IMR-90 (cell line): ENCODE measurements around the gene PIK3R3. TPM values are rescaled to one million over a fixed set of nuclear protein-coding genes. Genes with fewer than 3 reads are reported as not detected.

Experiments used
- ATAC-seq: fragments of 200-7000 bp; cut with Tn5 transposase; 2 replicates; pipeline ENCODE4 v1.9.1; 2020; ENCODE audit warnings: low read depth, mild to moderate bottlenecking, moderate library complexity
- BruUV-seq: library from RNA; stranded (reverse); fragments of 400-500 nt; replicated peaks from 2 replicates; lab custom pipeline; 2021; lab: Mats Ljungman, UMichigan
- CTCF ChIA-PET: fragments of 300-600 bp; formaldehyde crosslinking; extraction: SDS; loops from one replicate; lab custom pipeline; 2021; ENCODE audit warnings: antibody characterized with exemption; lab: Yijun Ruan, JAX
- POLR2A ChIA-PET: fragments of 300-600 bp; sonication (Branson Sonifier 250); formaldehyde crosslinking; loops from one replicate; lab custom pipeline; 2022; ENCODE audit warnings: antibody characterized with exemption; ENCODE audit not compliant: unreplicated experiment; lab: Charles Lee
- DNase-seq: peaks from one replicate; pipeline ENCODE4 v3.0.0; 2013
- H2AFZ ChIP-seq: replicated peaks from 2 replicates; pipeline ENCODE3; 2013; ENCODE audit warnings: low read length, mild to moderate bottlenecking; ENCODE audit not compliant: poor library complexity
- H2AK5ac ChIP-seq: 2 replicates; pipeline ENCODE4 v1.6.1; 2013; ENCODE audit warnings: low read depth, low read length, inconsistent platforms
- H2AK9ac ChIP-seq: replicated peaks from 2 replicates; pipeline ENCODE3; 2013; ENCODE audit warnings: mild to moderate bottlenecking, low read depth, low read length, moderate library complexity; ENCODE audit not compliant: poor library complexity
- H2BK120ac ChIP-seq: 2 replicates; pipeline ENCODE4 v1.6.1; 2013; ENCODE audit warnings: low read depth, low read length, inconsistent platforms
- H2BK15ac ChIP-seq: 3 replicates; pipeline ENCODE4 v1.6.1; 2013; ENCODE audit warnings: low read depth, low read length, inconsistent platforms
- H2BK20ac ChIP-seq: 2 replicates; pipeline ENCODE4 v1.6.1; 2013; ENCODE audit warnings: low read depth, mild to moderate bottlenecking, inconsistent platforms, low read length, moderate library complexity
- H2BK5ac ChIP-seq: 2 replicates; pipeline ENCODE4 v1.6.1; 2013; ENCODE audit warnings: mild to moderate bottlenecking, low read depth, low read length, inconsistent platforms; ENCODE audit not compliant: poor library complexity, severe bottlenecking
- H3K14ac ChIP-seq: replicated peaks from 2 replicates; pipeline ENCODE4 v1.6.1; 2013; ENCODE audit warnings: low read depth, low read length, inconsistent platforms
- H3K18ac ChIP-seq: 2 replicates; pipeline ENCODE4 v1.6.1; 2013; ENCODE audit warnings: low read depth, low read length, control low read depth
- H3K23ac ChIP-seq: 2 replicates; pipeline ENCODE4 v1.6.1; 2013; ENCODE audit warnings: low read depth, low read length, inconsistent platforms
- H3K27ac ChIP-seq: 2 replicates; pipeline ENCODE4 v1.5.1; 2013; ENCODE audit warnings: mild to moderate bottlenecking, control low read depth, low read length; ENCODE audit not compliant: insufficient read depth
- H3K27me3 ChIP-seq: 2 replicates; pipeline ENCODE4 v1.6.1; 2013; ENCODE audit warnings: low read length; ENCODE audit not compliant: control insufficient read depth, insufficient read depth
- H3K36me3 ChIP-seq: 2 replicates; pipeline ENCODE4 v1.6.1; 2013; ENCODE audit warnings: low read length, mixed read lengths; ENCODE audit not compliant: control insufficient read depth, insufficient read depth
- H3K4ac ChIP-seq: 2 replicates; pipeline ENCODE4 v1.6.1; 2013; ENCODE audit warnings: low read depth, low read length, inconsistent platforms
- H3K4me1 ChIP-seq: 2 replicates; pipeline ENCODE4 v1.6.1; 2013; ENCODE audit warnings: low read length, mixed read lengths; ENCODE audit not compliant: control insufficient read depth, insufficient read depth
- H3K4me2 ChIP-seq: 2 replicates; pipeline ENCODE4 v1.6.1; 2013; ENCODE audit warnings: low read depth, mild to moderate bottlenecking, control low read depth, low read length, moderate library complexity
- H3K4me3 ChIP-seq: 2 replicates; pipeline ENCODE4 v1.5.1; 2013; ENCODE audit warnings: low read depth, mild to moderate bottlenecking, control low read depth, low read length, moderate library complexity; ENCODE audit not compliant: insufficient read depth
- H3K56ac ChIP-seq: 2 replicates; pipeline ENCODE4 v1.6.1; 2013; ENCODE audit warnings: low read length, inconsistent platforms; ENCODE audit not compliant: insufficient read depth; ENCODE audit errors: extremely low read depth
- H3K79me1 ChIP-seq, 2 experiments: 2 replicates each; pipeline ENCODE4 v1.6.1; 2013; ENCODE audit warnings: low read length in 2 of 2, inconsistent platforms in 1 of 2, low read depth in 1 of 2
- H3K9ac ChIP-seq: 2 replicates; pipeline ENCODE4 v1.6.1; 2013; ENCODE audit warnings: low read depth, low read length, control low read depth
- H3K9me1 ChIP-seq: 2 replicates; pipeline ENCODE4 v1.6.1; 2013; ENCODE audit warnings: low read length, inconsistent platforms; ENCODE audit not compliant: insufficient read depth
- H3K9me3 ChIP-seq: 2 replicates; pipeline ENCODE4 v1.6.1; 2013; ENCODE audit warnings: low read length; ENCODE audit not compliant: control insufficient read depth, insufficient read depth
- H4K20me1 ChIP-seq: 2 replicates; pipeline ENCODE4 v1.6.1; 2013; ENCODE audit warnings: low read length, inconsistent platforms; ENCODE audit not compliant: insufficient read depth
- H4K5ac ChIP-seq: 2 replicates; pipeline ENCODE4 v1.6.1; 2013; ENCODE audit warnings: mild to moderate bottlenecking, low read depth, low read length, control low read depth
- H4K8ac ChIP-seq, 2 experiments: 2 replicates each; pipeline ENCODE4 v1.6.1; 2013; ENCODE audit warnings: low read depth in 2 of 2, low read length in 2 of 2, control low read depth in 1 of 2, inconsistent platforms in 1 of 2
- H4K91ac ChIP-seq: 2 replicates; pipeline ENCODE4 v1.6.1; 2013; ENCODE audit warnings: low read depth, low read length, inconsistent platforms; ENCODE audit not compliant: insufficient read depth
- BHLHE40 ChIP-seq: fragments of 150-350 bp; IDR thresholded peaks from 2 replicates; pipeline ENCODE4 v1.6.1; 2016; ENCODE audit warnings: mild to moderate bottlenecking, low read depth, low read length
- CHD1 ChIP-seq: IDR thresholded peaks from 2 replicates; pipeline ENCODE4 v1.6.1; 2012; ENCODE audit warnings: low read depth, low read length, improper control_type of control experiment
- FOS ChIP-seq: fragments of 150-350 bp; IDR thresholded peaks from 2 replicates; pipeline ENCODE4 v1.6.1; 2016; ENCODE audit warnings: low read depth, low read length
- NFE2L2 ChIP-seq: fragments of 150-350 bp; IDR thresholded peaks from 2 replicates; pipeline ENCODE4 v1.6.1; 2016; ENCODE audit warnings: low read depth, mild to moderate bottlenecking, low read length
- POLR2A ChIP-seq: IDR thresholded peaks from 2 replicates; pipeline ENCODE4 v1.6.1; 2012; ENCODE audit warnings: mild to moderate bottlenecking, low read depth, low read length
- RAD21 ChIP-seq: IDR thresholded peaks from 2 replicates; pipeline ENCODE4 v1.6.1; 2012; ENCODE audit warnings: low read length, improper control_type of control experiment
- RCOR1 ChIP-seq: IDR thresholded peaks from 2 replicates; pipeline ENCODE4 v1.6.1; 2012; ENCODE audit warnings: mild to moderate bottlenecking, low read length, improper control_type of control experiment; ENCODE audit not compliant: insufficient replicate concordance
- RFX5 ChIP-seq: IDR thresholded peaks from 2 replicates; pipeline ENCODE4 v1.8.0; 2012; ENCODE audit warnings: low read depth, mild to moderate bottlenecking, low read length, moderate library complexity
- USF2 ChIP-seq: fragments of 150-350 bp; IDR thresholded peaks from 2 replicates; pipeline ENCODE4 v1.6.1; 2017; ENCODE audit warnings: mild to moderate bottlenecking, antibody characterized with exemption, low read length, low read depth
- WGBS, 2 experiments: methylation state at CpG; one replicate each; pipeline versions ENCODE4 v1.1.5 to v1.1.7; 2013; ENCODE audit warnings: missing lambda C conversion rate in 2 of 2; ENCODE audit not compliant: insufficient read length in 1 of 2; ENCODE audit errors: extremely low coverage in 2 of 2; 5-methylcytosine and 5-hydroxymethylcytosine counted together
- dilution Hi-C: fragments of 300-500 bp; cut with HindIII; formaldehyde crosslinking; loops from one replicate; pipeline ENCODE4 v1.14.3; 2018; ENCODE audit warnings: low sequenced_read_pairs; ENCODE audit not compliant: unreplicated experiment
- in situ Hi-C: fragments of 300-500 bp; cut with MboI; formaldehyde crosslinking; loops from 3 replicates; pipeline ENCODE4 v1.14.3; 2019; ENCODE audit warnings: low sequenced_read_pairs, inconsistent platforms, mixed read lengths
- intact Hi-C: fragments of 100-400 bp; cut with micrococcal nuclease; formaldehyde crosslinking; loops from 2 replicates; pipeline ENCODE4 v1.10.0; 2022
- polyA plus RNA-seq, 3 experiments: library from polyadenylated mRNA; depleted of rRNA; stranded (reverse); fragments of >200 nt; gene quantifications; 2 replicates each; pipeline ENCODE4 v1.2.3, GENCODE V29; 2012; ENCODE audit warnings: low replicate concordance in 1 of 3
- total RNA-seq: library from RNA; depleted of rRNA; stranded (reverse); fragments of >200 nt; gene quantifications from 2 replicates; pipeline ENCODE4 v1.2.3, GENCODE V29; 2012

PIK3R3 gene
- total and polyA plus RNA-seq, 2 of the 4 experiments (the other 2 are of a cell fraction) = 5.3 to 9.9 TPM

GRCh38 chr1:46083579-46083978, 48.9 kb downstream of the PIK3R3 start (continued):
- TF ChIP-seq USF2 = no peak
- TF ChIP-seq FOS = no peak
- TF ChIP-seq RFX5 = no peak
- TF ChIP-seq POLR2A = no peak

GRCh38 chr1:46081619-46082018, 50.8 kb downstream of the PIK3R3 start:
- H4K91ac ChIP-seq = no peak overlapping the region
- peaks cover 3% of the 10 kb centered on the region; the same call in 1 of the 2 replicates for H3K4me1 ChIP-seq
- no peak overlapping the region for H4K5ac ChIP-seq
- H3K4me3 ChIP-seq = no peak overlapping the region
- peaks cover 2% of the 10 kb centered on the region for H3K9me1 ChIP-seq
- intact Hi-C loops (no loop called here), dilution Hi-C loops (no loop called here), in situ Hi-C loops (no loop called here)
- DNase-seq = no peak
- H2BK120ac ChIP-seq = no peak overlapping the region
- no peak for ATAC-seq
- no CpG with 5 or more reads among the region's 1 CpG for WGBS, 2 experiments
- no peak for TF ChIP-seq POLR2A
- no peak for TF ChIP-seq RAD21
- TF ChIP-seq USF2 = no peak
- TF ChIP-seq BHLHE40 = no peak
- no peak for TF ChIP-seq CHD1
- no peak for TF ChIP-seq RCOR1
- no peak for TF ChIP-seq NFE2L2
- TF ChIP-seq RFX5 = no peak
- H3K56ac ChIP-seq = no peak overlapping the region
- H4K20me1 ChIP-seq = no peaks in the 10 kb centered on the region
- H3K36me3 ChIP-seq = no peaks in the 10 kb centered on the region
- BruUV-seq = no TSS peak
- no peaks in the 10 kb centered on the region for H3K9me3 ChIP-seq
- CTCF ChIA-PET = no interaction called here
- H4K8ac ChIP-seq = no peak overlapping the region
- no peak overlapping the region for H2AFZ ChIP-seq
- no peak overlapping the region for H2BK20ac ChIP-seq
- no peak overlapping the region for H3K14ac ChIP-seq
- H2BK5ac ChIP-seq = no peak overlapping the region
- H2BK15ac ChIP-seq = no peak overlapping the region
- H3K27me3 ChIP-seq = no peaks in the 10 kb centered on the region
- H3K27ac ChIP-seq = no peak overlapping the region
- H3K23ac ChIP-seq = no peak overlapping the region
- no peak overlapping the region for H3K18ac ChIP-seq
- no peak overlapping the region for H3K4ac ChIP-seq
- H3K79me1 ChIP-seq = peaks cover 2 to 8% of the 10 kb centered on the region in 2 experiments; a peak in 2 of 4 replicates
- H3K4me2 ChIP-seq = no peak overlapping the region
- POLR2A ChIA-PET = no interaction called here
- no peak overlapping the region for H2AK9ac ChIP-seq
- no peak overlapping the region for H3K9ac ChIP-seq
- no peak overlapping the region for H2AK5ac ChIP-seq
